GM23248 (cell line): ENCODE results near the gene S100A3.

Experiments
- EZH2 ChIP-seq: fragments of 200-600 bp; sonication (generic); IDR thresholded peaks from 2 replicates; pipeline ENCODE4 v1.6.1; 2018; ENCODE audit warnings: antibody characterized with exemption, mild to moderate bottlenecking; ENCODE audit not compliant: insufficient read depth, poor library complexity, severe bottlenecking
- EZH2phosphoT487 ChIP-seq: fragments of 200-600 bp; sonication (generic); IDR thresholded peaks from 2 replicates; pipeline ENCODE4 v1.6.1; 2018; ENCODE audit warnings: antibody characterized with exemption, moderate library complexity, mild to moderate bottlenecking, low read depth; ENCODE audit not compliant: insufficient read depth

DNA sequence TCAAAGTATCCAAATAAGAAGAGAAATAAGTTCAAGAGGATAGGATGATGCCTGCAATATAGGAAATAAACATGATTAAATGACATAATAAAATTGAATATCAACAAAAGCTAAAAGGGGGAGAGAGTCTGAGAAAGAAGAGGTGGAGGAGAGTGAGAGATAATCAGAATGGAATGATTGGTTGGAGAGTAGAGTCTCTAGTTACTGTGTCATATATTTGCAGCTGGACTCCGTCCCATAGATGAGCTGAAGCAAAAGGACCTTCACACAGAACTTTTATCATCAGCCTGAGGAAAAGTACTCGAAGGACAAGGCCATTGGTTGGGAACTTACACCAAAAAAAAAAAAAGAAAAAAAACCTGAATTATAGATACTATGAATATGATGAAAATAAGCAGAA is 39.4 kb upstream of the S100A3 start:
- TF ChIP-seq EZH2 = no peak
- no peak for TF ChIP-seq EZH2phosphoT487
